Esophagus squamous epithelium (tissue), 4 donors: ENCODE measurements around the gene EXO1.

ENCODE experiments used
- CTCF ChIP-seq, 6 experiments: fragments of 450-650 bp in 4 of 6; fragments of 200-600 bp in 2 of 6; sonication (generic) in 2 of 6; IDR thresholded peaks; one replicate each; pipeline ENCODE4 v1.5.1; 2016 to 2019; ENCODE audit warnings: antibody characterized with exemption in 6 of 6, mild to moderate bottlenecking in 4 of 6, moderate library complexity in 4 of 6
- POLR2A ChIP-seq, 4 donors: fragments of 450-650 bp; IDR thresholded peaks; one replicate each; pipeline ENCODE4 v1.6.1; 2017; ENCODE audit warnings: antibody characterized with exemption in 4 of 4, mild to moderate bottlenecking in 4 of 4, moderate library complexity in 3 of 4

GRCh38 chr1:241839369-241839979 is 8.5 kb upstream of the EXO1 start:
- no peak for TF ChIP-seq CTCF (IDR thresholded peaks at IDR 0.05)
- no peak for TF ChIP-seq POLR2A (IDR thresholded peaks at IDR 0.05)
